Skeletal muscle cell (primary cell): Measurements from ENCODE around the gene ATRNL1.

Experiments used
- DNase-seq: peaks from one replicate; pipeline ENCODE4 v3.0.0-alpha.2; 2010; ENCODE audit warnings: low read depth
- H3K4me3 ChIP-seq: 2 replicates; pipeline ENCODE4 v1.5.1; 2011; ENCODE audit warnings: low read depth, mild to moderate bottlenecking, control low read depth, low read length, moderate library complexity

Gene ATRNL1

GRCh38 chr10:115909962-115910731, 817.0 kb downstream of the ATRNL1 start:
- no peak for DNase-seq
- H3K4me3 ChIP-seq = no peak overlapping the region

GRCh38 chr10:115914475-115914874, 821.3 kb downstream of the ATRNL1 start:
- DNase-seq = no peak

GRCh38 chr10:115915429-115915828, 822.3 kb downstream of the ATRNL1 start:
- no peak overlapping the region for H3K4me3 ChIP-seq
- no peak for DNase-seq

More at GRCh38 chr10:115914475-115914874, 821.3 kb downstream of the ATRNL1 start:
- H3K4me3 ChIP-seq = no peak overlapping the region

DNA sequence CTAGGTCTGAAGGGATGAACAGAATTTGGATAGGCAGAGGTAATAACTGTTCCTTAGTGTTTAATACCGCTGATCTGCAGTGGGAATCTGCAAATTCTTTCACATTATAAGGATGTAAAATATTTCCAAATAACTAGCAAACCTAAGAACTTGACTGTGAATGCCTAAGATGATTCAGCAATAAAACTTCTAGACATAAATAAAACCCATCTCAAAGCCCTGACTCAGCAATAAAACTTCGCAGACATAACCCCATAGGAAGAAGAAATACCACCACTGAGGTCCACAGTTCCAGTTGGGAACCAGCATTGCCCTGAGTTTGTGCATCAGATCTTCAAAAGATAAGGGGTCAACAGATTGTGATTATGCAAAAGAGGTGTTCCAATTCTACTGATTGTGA, 825.6 kb downstream of the ATRNL1 start:
- H3K4me3 ChIP-seq = no peak overlapping the region
- DNase-seq = no peak

DNA sequence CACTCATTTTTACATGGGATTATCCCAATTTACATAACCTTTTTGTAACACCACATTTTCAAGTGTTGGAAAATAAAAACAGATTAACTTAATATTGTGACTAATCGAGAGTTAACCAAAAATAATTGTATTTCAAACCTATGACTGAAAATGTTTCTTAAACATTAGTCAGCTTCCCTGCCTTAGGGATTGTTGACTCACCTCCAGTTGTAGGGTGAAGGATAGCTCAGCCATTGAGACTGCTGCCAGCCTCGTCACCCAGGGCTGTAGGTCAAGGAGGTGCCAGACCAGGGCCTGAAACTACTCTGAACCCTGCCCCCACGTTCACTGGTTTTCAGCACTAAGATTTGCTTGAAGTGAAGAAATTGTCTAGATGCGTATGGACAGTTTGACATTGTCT, 828.6 kb downstream of the ATRNL1 start:
- no peak overlapping the region for H3K4me3 ChIP-seq
- no peak for DNase-seq

DNA sequence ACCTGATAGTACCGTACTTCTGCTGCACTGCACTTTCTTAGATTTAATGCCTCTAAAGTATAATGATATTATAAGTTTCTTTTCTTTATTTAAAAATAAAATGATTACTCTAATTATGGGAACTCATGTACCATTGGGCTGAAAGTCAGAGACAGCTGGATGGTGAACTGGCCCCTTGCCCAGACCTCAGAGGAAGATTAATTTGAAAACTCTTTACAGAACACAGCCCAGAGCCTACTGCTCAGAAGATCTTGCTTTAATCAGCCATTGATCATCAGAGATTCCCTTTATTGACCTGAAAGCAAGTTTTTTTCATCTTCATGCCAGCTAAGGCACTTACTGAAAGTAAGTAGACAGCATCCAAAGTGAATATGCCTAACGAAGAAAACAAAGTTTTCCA, 838.1 kb downstream of the ATRNL1 start:
- no peak overlapping the region for H3K4me3 ChIP-seq
- DNase-seq = no peak

DNA sequence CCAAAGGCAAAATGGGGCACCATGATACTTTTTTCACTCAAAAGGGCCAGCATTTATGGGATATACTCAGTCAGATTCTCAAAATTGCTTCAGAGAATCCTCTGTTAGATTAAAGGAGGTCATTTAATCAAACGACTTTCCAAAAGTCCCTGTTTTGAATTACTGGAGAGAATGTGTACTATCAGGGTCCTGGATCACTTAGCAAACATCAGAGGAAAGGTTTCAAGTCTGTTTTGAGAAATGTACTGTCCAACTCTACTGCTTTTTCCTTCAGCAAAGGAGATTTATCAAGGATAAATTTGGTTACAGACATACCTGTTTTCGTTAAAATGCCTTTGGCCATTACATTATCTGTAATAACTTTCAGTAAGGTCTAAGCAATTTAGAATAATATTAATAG, 838.9 kb downstream of the ATRNL1 start:
- H3K4me3 ChIP-seq = no peak overlapping the region

DNA sequence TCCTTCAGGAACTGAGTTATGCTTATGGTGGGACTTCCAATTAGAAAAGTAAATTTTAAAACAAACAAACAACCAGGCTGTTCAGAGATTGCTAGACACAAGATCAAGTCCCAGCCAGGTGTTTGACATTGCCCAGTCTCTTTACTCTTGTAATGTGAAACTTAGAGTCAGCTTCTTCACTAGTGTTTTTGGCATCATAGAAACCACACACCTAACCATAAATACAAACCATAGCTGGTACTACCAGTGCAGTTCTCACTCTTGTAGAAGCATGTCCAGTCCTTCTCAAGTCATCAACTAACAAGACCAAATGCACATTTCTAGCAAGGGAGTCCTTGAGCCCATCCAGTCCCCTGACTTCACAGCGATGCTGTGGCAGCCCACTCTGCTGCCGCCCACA, 839.9 kb downstream of the ATRNL1 start:
- DNase-seq = no peak
- H3K4me3 ChIP-seq = no peak overlapping the region

More for the DNA sequence above, 838.9 kb downstream of the ATRNL1 start:
- DNase-seq = no peak

DNA sequence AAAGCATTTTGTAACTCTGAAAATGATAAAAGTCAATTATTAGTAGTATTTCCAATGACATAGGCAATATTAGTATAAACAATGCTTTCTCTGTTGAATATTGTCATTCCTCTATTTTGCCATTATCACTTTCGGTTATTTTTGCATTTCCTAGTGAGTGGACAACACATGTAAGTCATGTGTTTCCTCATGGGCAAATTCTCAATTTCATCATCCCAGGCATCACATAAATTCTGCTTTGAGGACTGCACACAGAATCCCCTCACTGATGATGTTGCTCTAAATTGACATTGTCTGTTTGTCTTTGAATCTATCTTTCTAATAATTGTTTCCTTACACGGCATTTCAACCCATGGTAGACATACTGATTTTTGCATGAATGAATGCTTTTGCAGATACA, 842.6 kb downstream of the ATRNL1 start:
- no peak overlapping the region for H3K4me3 ChIP-seq
- no peak for DNase-seq

- H3K4me3 ChIP-seq = no peak overlapping the region
- no peak for DNase-seq
Measured at GRCh38 chr10:115936926-115937767, 844.0 kb downstream of the ATRNL1 start.

GRCh38 chr10:115937768-115938056, 844.5 kb downstream of the ATRNL1 start:
- H3K4me3 ChIP-seq = no peak overlapping the region

DNA sequence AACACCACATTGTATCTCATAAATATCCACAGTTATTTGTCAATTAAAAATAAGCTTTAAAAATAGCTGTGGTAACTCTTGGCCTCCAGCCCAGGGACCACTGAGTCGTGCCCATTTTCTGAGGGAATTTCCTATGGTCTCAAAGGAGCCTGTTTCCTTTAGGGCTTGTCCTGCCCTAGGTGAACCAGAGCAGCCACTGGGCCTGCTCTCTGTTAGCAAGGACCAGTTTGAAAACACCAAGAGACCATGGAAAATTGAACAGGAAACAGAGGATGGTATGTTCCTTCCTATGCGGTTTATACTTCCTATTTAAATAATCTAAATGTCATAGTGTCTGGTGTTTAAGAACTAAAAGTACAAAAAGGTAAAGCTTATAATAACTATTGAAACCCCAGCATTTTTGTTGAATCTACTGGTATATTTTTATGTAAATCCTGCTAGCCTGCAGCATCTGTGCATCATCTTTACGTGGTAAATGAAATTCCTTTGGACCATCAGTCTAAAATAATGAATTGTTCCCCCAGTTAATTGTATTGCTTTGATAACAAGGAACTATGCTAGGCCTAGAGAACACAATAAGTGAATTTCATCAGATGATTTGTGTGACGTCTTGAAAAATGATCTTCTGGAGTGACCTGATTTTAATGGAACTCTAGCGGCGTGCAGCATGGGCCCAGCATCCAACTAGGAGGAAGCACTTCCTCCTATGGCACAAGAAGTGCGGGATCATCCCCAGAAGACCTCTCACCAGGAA, 846.1 kb downstream of the ATRNL1 start:
- no peak for DNase-seq
- no peak overlapping the region for H3K4me3 ChIP-seq

More at GRCh38 chr10:115937768-115938056, 844.5 kb downstream of the ATRNL1 start:
- DNase-seq = no peak

DNA sequence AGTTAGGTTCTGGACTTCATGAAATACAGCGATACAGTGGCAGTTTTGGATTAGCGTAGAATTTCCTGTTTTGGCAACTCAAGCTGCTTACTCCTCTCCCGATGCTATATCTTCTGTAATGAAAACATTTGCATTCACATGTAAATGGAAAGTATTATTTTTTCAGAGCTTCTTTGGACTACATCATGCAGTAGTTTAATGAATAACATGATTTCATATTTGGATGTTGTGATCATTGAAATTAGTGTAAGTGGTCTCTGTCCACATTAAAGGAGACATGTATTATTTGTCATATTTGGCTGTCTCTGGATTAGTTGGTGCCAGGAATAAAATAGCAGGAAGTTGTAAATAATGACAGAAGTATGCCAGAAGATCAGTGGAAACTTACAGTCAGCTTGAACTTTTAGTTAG, 848.2 kb downstream of the ATRNL1 start:
- DNase-seq = no peak
- H3K4me3 ChIP-seq = no peak overlapping the region

DNA sequence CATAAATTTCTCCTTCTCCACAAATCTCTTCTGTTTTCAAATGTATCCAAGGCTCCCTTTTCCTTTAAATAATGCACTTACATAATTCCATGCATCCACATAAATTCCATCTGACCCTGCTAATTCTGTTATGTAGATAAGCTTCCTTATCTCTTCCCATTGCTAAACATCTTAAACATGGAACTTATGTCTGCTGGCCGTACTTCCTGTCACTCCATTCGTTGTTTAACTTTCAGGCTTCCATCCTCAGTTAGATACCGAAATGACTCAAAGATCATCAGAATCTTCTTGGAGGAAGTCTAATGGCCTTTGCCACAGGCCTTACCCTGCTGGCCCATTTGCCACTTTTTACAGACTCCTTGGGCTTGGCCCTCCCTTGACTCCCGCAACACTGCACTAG, 848.9 kb downstream of the ATRNL1 start:
- no peak overlapping the region for H3K4me3 ChIP-seq
- no peak for DNase-seq

GRCh38 chr10:115944538-115944937, 851.4 kb downstream of the ATRNL1 start:
- no peak overlapping the region for H3K4me3 ChIP-seq
- no peak for DNase-seq

GRCh38 chr10:115945701-115946445, 852.7 kb downstream of the ATRNL1 start:
- DNase-seq = no peak
- H3K4me3 ChIP-seq = no peak overlapping the region

GRCh38 chr10:115947104-115947503, 853.9 kb downstream of the ATRNL1 start:
- DNase-seq = no peak
- no peak overlapping the region for H3K4me3 ChIP-seq

DNA sequence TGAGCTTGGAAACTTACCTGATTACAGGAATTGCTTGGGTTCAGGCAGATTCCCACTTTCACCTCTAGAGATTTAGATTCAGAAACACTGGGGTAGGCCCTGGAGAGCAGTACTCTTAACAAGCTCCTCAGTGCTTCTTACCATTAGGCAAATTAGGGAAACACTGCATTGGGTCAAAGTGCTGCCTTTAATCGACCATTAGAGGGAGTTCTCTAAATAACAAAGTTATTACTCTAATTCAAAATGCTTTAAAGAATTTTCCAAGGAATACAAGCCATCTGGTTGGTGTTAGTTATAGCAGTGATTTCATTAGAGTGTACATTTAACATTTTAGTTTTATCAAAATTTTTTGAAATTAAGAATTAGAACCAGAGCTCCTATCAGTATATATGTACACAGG, 855.3 kb downstream of the ATRNL1 start:
- no peak overlapping the region for H3K4me3 ChIP-seq
- no peak for DNase-seq

- DNase-seq = no peak
Measured at GRCh38 chr10:115949282-115949844, 856.2 kb downstream of the ATRNL1 start.

More at GRCh38 chr10:115949282-115949844, 856.2 kb downstream of the ATRNL1 start:
- H3K4me3 ChIP-seq = no peak overlapping the region
